Naive thymus-derived CD8-positive, alpha-beta T cell (primary cell): ENCODE measurements around the gene GNG12. TPM values are rescaled to one million over a fixed set of nuclear protein-coding genes. Genes with fewer than 3 reads are reported as not detected.
A peak's percentile ranks its signal among the peaks of the same experiment; 100 is the strongest.

Experiments used
- ATAC-seq, 2 donors: fragments of 150-1000 bp; cut with Tn5 transposase in 1 of 2; sonication (Bioruptor Pico), chemical (Tn5 transposase) in 1 of 2; 1 replicate in 1 of 2; 2 replicates in 1 of 2; pipeline ENCODE4 v1.10.0; 2021; ENCODE audit warnings: mild to moderate bottlenecking in 2 of 2, moderate library complexity in 2 of 2
- POLR2A ChIA-PET: fragments of 350-600 bp; sonication (Branson Sonifier 250); formaldehyde crosslinking; loops from one replicate; lab custom pipeline; 2021; ENCODE audit warnings: antibody characterized with exemption; lab: Charles Lee
- DNase-seq, 10 donors: peaks; one replicate each; pipeline versions ENCODE4 v3.0.0 to v3.0.0-alpha.2; 2020 to 2022
- H3K27ac Mint-ChIP-seq, 10 donors: one replicate each; pipeline ENCODE4 v1.8.0; 2020 to 2022; ENCODE audit warnings: mild to moderate bottlenecking in 10 of 10, mixed read lengths in 10 of 10, moderate library complexity in 4 of 10, inconsistent platforms in 1 of 10
- H3K27me3 Mint-ChIP-seq, 5 donors: one replicate each; pipeline ENCODE4 v1.8.0; 2021 to 2022; ENCODE audit warnings: mixed read lengths in 5 of 5
- H3K36me3 Mint-ChIP-seq, 3 donors: one replicate each; pipeline ENCODE4 v1.8.0; 2020 to 2022; ENCODE audit warnings: mixed read lengths in 3 of 3, mild to moderate bottlenecking in 2 of 3, inconsistent platforms in 1 of 3
- H3K4me1 Mint-ChIP-seq, 4 donors: one replicate each; pipeline ENCODE4 v1.8.0; 2021 to 2022; ENCODE audit warnings: mixed read lengths in 4 of 4
- H3K4me3 Mint-ChIP-seq, 10 donors: one replicate each; pipeline ENCODE4 v1.8.0; 2020 to 2022; ENCODE audit warnings: mild to moderate bottlenecking in 10 of 10, mixed read lengths in 10 of 10, moderate library complexity in 6 of 10, inconsistent platforms in 1 of 10
- H3K9me3 Mint-ChIP-seq, 9 donors: one replicate each; pipeline ENCODE4 v1.8.0; 2020 to 2022; ENCODE audit warnings: mixed read lengths in 9 of 9, mild to moderate bottlenecking in 3 of 9, inconsistent platforms in 1 of 9, moderate library complexity in 1 of 9
- polyA plus RNA-seq, 3 donors: library from polyadenylated mRNA; unstranded; fragments of 300-500 nt; fragmentation: Illumina TruSeq; gene quantifications; one replicate each; pipeline ENCODE4 v1.2.3, GENCODE V29; 2021
- total RNA-seq, 8 experiments: library from RNA in 2 of 8; stranded (reverse) in 2 of 8; gene quantifications; one replicate each; pipeline ENCODE4 v1.2.3 and lab custom pipeline; 2021 to 2026

GNG12 gene
- total and polyA plus RNA-seq, 5 experiments from 2014 or later = not detected

- POLR2A ChIA-PET = no interaction called here
- Mint-ChIP-seq H3K9me3 (no peaks in the 10 kb centered on the region), H3K36me3 (no peaks in the 10 kb centered on the region), H3K27me3 (peaks cover 10 to 18% (median 12%) of the 10 kb centered on the region in 5 donors), H3K4me1 (peaks cover 0 to 2% (median 0%) of the 10 kb centered on the region in 4 donors), H3K4me3 (no peak overlapping the region), H3K27ac (no peak overlapping the region)
- no peak for ATAC-seq
- no peak for DNase-seq
Measured at GRCh38 chr1:67855961-67856360, 22.7 kb upstream of the GNG12 start.

GRCh38 chr1:67855444-67855843, 22.2 kb upstream of the GNG12 start:
- peaks cover 10 to 18% (median 14%) of the 10 kb centered on the region in 5 donors for H3K27me3 Mint-ChIP-seq
- no peak for DNase-seq
- H3K4me1 Mint-ChIP-seq = no peaks in the 10 kb centered on the region
- POLR2A ChIA-PET = no interaction called here
- H3K36me3 Mint-ChIP-seq = no peaks in the 10 kb centered on the region
- H3K27ac Mint-ChIP-seq = no peak overlapping the region
- H3K9me3 Mint-ChIP-seq = no peaks in the 10 kb centered on the region
- ATAC-seq = no peak
- no peak overlapping the region for H3K4me3 Mint-ChIP-seq

GRCh38 chr1:67853704-67854103, 20.4 kb upstream of the GNG12 start:
- Mint-ChIP-seq H3K4me3 (no peak overlapping the region), H3K36me3 (no peaks in the 10 kb centered on the region), H3K27me3 (peaks cover 13 to 21% (median 16%) of the 10 kb centered on the region in 5 donors), H3K4me1 (no peaks in the 10 kb centered on the region), H3K9me3 (no peaks in the 10 kb centered on the region), H3K27ac (no peak overlapping the region)
- DNase-seq (no peak), ATAC-seq (no peak)
- POLR2A ChIA-PET = no interaction called here

GRCh38 chr1:67851800-67852199, 18.5 kb upstream of the GNG12 start:
- Mint-ChIP-seq H3K27me3 (peaks cover 16 to 18% (median 17%) of the 10 kb centered on the region in 5 donors), H3K4me3 (no peak overlapping the region), H3K9me3 (no peaks in the 10 kb centered on the region), H3K27ac (no peak overlapping the region), H3K36me3 (no peaks in the 10 kb centered on the region), H3K4me1 (no peaks in the 10 kb centered on the region)
- POLR2A ChIA-PET = no interaction called here
- no peak for DNase-seq
- ATAC-seq = no peak

- H3K4me3 Mint-ChIP-seq = no peak overlapping the region
- peaks cover 20 to 30% (median 24%) of the 10 kb centered on the region in 5 donors for H3K27me3 Mint-ChIP-seq
- ATAC-seq (no peak), DNase-seq (no peak)
- H3K27ac Mint-ChIP-seq = peak overlapping the region in 1 of 10 donors; percentile 46
- H3K9me3 Mint-ChIP-seq = no peaks in the 10 kb centered on the region
- no peaks in the 10 kb centered on the region for H3K36me3 Mint-ChIP-seq
- POLR2A ChIA-PET = no interaction called here
- no peaks in the 10 kb centered on the region for H3K4me1 Mint-ChIP-seq
Measured at GRCh38 chr1:67850611-67851075, 17.4 kb upstream of the GNG12 start.

GRCh38 chr1:67850151-67850551, 16.9 kb upstream of the GNG12 start:
- ATAC-seq = no peak
- no peaks in the 10 kb centered on the region for H3K4me1 Mint-ChIP-seq
- no peaks in the 10 kb centered on the region for H3K36me3 Mint-ChIP-seq
- H3K4me3 Mint-ChIP-seq = no peak overlapping the region
- POLR2A ChIA-PET = no interaction called here
- no peak for DNase-seq
- H3K27ac Mint-ChIP-seq = no peak overlapping the region
- H3K27me3 Mint-ChIP-seq = peaks cover 21 to 35% (median 21%) of the 10 kb centered on the region in 5 donors
- H3K9me3 Mint-ChIP-seq = no peaks in the 10 kb centered on the region

- Mint-ChIP-seq H3K4me1 (no peaks in the 10 kb centered on the region), H3K36me3 (no peaks in the 10 kb centered on the region), H3K9me3 (no peaks in the 10 kb centered on the region), H3K27ac (no peak overlapping the region), H3K27me3 (peaks cover 27 to 60% (median 32%) of the 10 kb centered on the region in 5 donors), H3K4me3 (no peak overlapping the region)
- POLR2A ChIA-PET = no interaction called here
- no peak for ATAC-seq
- DNase-seq = no peak
Measured at GRCh38 chr1:67847466-67847865, 14.2 kb upstream of the GNG12 start.

GRCh38 chr1:67846538-67846937, 13.3 kb upstream of the GNG12 start:
- Mint-ChIP-seq H3K27me3 (peaks cover 25 to 62% (median 33%) of the 10 kb centered on the region in 5 donors), H3K27ac (no peak overlapping the region), H3K4me1 (no peaks in the 10 kb centered on the region), H3K36me3 (no peaks in the 10 kb centered on the region), H3K4me3 (no peak overlapping the region), H3K9me3 (no peaks in the 10 kb centered on the region)
- DNase-seq (no peak), ATAC-seq (no peak)
- POLR2A ChIA-PET = no interaction called here

- H3K36me3 Mint-ChIP-seq = no peaks in the 10 kb centered on the region
- H3K27me3 Mint-ChIP-seq = peaks cover 27 to 73% (median 34%) of the 10 kb centered on the region in 5 donors
- no peaks in the 10 kb centered on the region for H3K9me3 Mint-ChIP-seq
- H3K4me3 Mint-ChIP-seq = no peak overlapping the region
- DNase-seq = no peak
- no peak for ATAC-seq
- POLR2A ChIA-PET = no interaction called here
- H3K4me1 Mint-ChIP-seq = no peaks in the 10 kb centered on the region
- no peak overlapping the region for H3K27ac Mint-ChIP-seq
Measured at GRCh38 chr1:67844988-67845387, 11.7 kb upstream of the GNG12 start.

- no peaks in the 10 kb centered on the region for H3K36me3 Mint-ChIP-seq
- peaks cover 22 to 70% (median 34%) of the 10 kb centered on the region in 5 donors for H3K27me3 Mint-ChIP-seq
- POLR2A ChIA-PET = no interaction called here
- DNase-seq (no peak), ATAC-seq (no peak)
- no peak overlapping the region for H3K4me3 Mint-ChIP-seq
- no peaks in the 10 kb centered on the region for H3K4me1 Mint-ChIP-seq
- no peak overlapping the region for H3K27ac Mint-ChIP-seq
- H3K9me3 Mint-ChIP-seq = no peaks in the 10 kb centered on the region
Measured at GRCh38 chr1:67843746-67844145, 10.5 kb upstream of the GNG12 start.

GRCh38 chr1:67843331-67843730, 10.1 kb upstream of the GNG12 start:
- H3K27ac Mint-ChIP-seq = no peak overlapping the region
- POLR2A ChIA-PET = no interaction called here
- no peak for DNase-seq
- H3K36me3 Mint-ChIP-seq = no peaks in the 10 kb centered on the region
- no peak overlapping the region for H3K4me3 Mint-ChIP-seq
- H3K9me3 Mint-ChIP-seq = no peaks in the 10 kb centered on the region
- peaks cover 22 to 70% (median 31%) of the 10 kb centered on the region in 5 donors for H3K27me3 Mint-ChIP-seq
- no peak for ATAC-seq
- H3K4me1 Mint-ChIP-seq = no peaks in the 10 kb centered on the region

- Mint-ChIP-seq H3K27ac (no peak overlapping the region), H3K4me1 (no peaks in the 10 kb centered on the region), H3K4me3 (no peak overlapping the region), H3K27me3 (peaks cover 23 to 61% (median 39%) of the 10 kb centered on the region in 5 donors), H3K9me3 (no peaks in the 10 kb centered on the region), H3K36me3 (no peaks in the 10 kb centered on the region)
- POLR2A ChIA-PET = no interaction called here
- DNase-seq = no peak
- ATAC-seq = no peak
Measured at GRCh38 chr1:67840449-67840848, 7.2 kb upstream of the GNG12 start.

GRCh38 chr1:67839826-67840225, 6.6 kb upstream of the GNG12 start:
- DNase-seq (no peak), ATAC-seq (no peak)
- peaks cover 26 to 61% (median 36%) of the 10 kb centered on the region in 5 donors for H3K27me3 Mint-ChIP-seq
- H3K4me1 Mint-ChIP-seq = no peaks in the 10 kb centered on the region
- POLR2A ChIA-PET = no interaction called here
- no peak overlapping the region for H3K4me3 Mint-ChIP-seq
- no peak overlapping the region for H3K27ac Mint-ChIP-seq
- H3K9me3 Mint-ChIP-seq = no peaks in the 10 kb centered on the region
- no peaks in the 10 kb centered on the region for H3K36me3 Mint-ChIP-seq

- H3K36me3 Mint-ChIP-seq = peaks cover 0 to 2% (median 0%) of the 10 kb centered on the region in 3 donors
- peaks cover 5 to 15% (median 11%) of the 10 kb centered on the region in 4 donors for H3K4me1 Mint-ChIP-seq
- H3K27me3 Mint-ChIP-seq = peaks cover 31 to 63% (median 49%) of the 10 kb centered on the region in 5 donors
- POLR2A ChIA-PET = no interaction called here
- H3K4me3 Mint-ChIP-seq = no peak overlapping the region
- ATAC-seq (no peak), DNase-seq (no peak)
- H3K9me3 Mint-ChIP-seq = peaks cover 0 to 4% (median 0%) of the 10 kb centered on the region in 9 donors
- H3K27ac Mint-ChIP-seq = no peak overlapping the region
Measured at GRCh38 chr1:67838180-67838910, 5.1 kb upstream of the GNG12 start.
